GM12872 (cell line): ENCODE results near the gene DAB2IP.

Experiments used
- TF ChIP-seq, protein P1 (sequence below): IDR thresholded peaks from 3 replicates; pipeline ENCODE4 v1.5.1; 2011; ENCODE audit warnings: low read depth, mild to moderate bottlenecking, low read length, moderate library complexity; ENCODE audit not compliant: insufficient read depth

DAB2IP gene

DNA sequence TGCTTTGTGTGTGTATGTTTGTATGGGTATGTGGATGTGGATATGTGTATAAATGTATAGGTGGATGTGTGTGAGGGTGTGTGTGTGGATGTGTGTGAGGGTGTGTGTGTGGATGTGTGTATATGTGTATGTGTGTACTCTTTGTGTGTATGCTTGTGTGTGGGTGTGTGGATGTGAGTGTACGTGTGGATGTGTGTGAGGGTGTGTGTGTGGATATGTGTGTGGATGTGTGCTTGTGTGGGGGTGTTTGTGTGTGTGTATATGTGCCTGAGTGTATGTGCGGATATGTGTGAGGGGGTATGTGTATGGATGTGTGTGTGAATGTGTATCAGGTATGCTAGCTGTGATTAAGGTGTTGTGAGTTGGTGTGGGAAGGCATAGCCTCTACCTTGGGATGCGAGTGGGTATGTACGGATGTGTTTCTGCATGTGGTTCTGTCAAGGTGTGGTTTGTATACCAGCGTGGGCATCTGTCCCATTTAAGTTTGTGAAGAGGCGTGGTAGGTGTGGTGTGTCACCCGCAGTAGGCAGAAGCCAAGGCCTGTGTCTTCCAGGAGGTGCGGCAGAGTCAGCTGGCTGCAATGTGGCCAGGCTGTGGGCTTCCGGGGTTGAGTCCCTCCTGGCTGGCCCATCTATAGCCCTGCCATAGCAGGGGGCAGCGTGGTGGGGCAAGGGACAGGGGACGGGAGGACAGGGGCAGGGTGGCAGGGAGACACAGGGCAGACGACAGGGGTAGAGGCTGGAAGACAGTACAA, 155.8 kb downstream of the DAB2IP start:
- TF ChIP-seq, protein P1, sequence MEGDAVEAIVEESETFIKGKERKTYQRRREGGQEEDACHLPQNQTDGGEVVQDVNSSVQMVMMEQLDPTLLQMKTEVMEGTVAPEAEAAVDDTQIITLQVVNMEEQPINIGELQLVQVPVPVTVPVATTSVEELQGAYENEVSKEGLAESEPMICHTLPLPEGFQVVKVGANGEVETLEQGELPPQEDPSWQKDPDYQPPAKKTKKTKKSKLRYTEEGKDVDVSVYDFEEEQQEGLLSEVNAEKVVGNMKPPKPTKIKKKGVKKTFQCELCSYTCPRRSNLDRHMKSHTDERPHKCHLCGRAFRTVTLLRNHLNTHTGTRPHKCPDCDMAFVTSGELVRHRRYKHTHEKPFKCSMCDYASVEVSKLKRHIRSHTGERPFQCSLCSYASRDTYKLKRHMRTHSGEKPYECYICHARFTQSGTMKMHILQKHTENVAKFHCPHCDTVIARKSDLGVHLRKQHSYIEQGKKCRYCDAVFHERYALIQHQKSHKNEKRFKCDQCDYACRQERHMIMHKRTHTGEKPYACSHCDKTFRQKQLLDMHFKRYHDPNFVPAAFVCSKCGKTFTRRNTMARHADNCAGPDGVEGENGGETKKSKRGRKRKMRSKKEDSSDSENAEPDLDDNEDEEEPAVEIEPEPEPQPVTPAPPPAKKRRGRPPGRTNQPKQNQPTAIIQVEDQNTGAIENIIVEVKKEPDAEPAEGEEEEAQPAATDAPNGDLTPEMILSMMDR: no peak

DNA sequence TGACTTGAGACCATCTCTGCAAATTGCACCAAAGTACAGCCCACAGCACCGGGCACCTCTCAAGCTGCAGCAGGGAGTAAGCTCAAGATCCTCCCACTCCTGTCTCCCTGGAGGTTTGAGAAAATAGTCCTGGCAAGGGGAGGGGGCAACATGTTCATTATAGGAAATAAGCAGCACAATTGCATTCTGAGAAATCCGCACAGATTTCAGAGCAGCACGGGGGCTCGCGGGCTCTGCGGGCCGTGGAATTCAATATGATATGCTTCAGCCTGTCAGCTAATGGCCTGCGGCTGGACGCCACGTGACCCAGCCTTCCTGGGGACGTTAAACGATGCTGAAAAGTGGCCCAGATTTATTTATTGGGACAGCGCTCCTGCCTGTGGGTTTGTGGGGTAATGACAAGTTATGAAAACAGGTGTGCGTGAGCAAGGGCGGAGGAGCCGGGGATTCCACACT, 156.4 kb downstream of the DAB2IP start:
- TF ChIP-seq, protein P1: no peak

DNA sequence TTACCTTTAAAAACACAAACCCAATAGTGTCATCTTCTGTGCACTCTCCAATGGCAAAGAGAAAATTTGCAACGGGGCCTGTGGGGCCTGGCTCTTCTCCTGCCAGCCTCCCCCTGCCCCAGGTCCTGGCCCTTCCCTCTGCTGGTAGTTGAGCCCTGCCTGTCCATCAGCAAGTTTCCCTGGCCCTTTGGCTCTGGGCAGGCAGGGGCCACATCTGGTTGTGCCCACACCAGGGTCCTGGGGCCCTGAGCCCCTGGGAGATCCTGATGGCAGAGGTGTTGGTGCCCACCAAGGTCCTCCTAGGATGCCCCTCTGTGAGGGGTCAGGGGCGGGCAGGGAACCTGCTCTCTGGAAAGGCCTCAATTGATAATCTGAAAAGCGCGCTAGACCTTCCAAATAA, 157.3 kb downstream of the DAB2IP start:
- TF ChIP-seq, protein P1: no peak

DNA sequence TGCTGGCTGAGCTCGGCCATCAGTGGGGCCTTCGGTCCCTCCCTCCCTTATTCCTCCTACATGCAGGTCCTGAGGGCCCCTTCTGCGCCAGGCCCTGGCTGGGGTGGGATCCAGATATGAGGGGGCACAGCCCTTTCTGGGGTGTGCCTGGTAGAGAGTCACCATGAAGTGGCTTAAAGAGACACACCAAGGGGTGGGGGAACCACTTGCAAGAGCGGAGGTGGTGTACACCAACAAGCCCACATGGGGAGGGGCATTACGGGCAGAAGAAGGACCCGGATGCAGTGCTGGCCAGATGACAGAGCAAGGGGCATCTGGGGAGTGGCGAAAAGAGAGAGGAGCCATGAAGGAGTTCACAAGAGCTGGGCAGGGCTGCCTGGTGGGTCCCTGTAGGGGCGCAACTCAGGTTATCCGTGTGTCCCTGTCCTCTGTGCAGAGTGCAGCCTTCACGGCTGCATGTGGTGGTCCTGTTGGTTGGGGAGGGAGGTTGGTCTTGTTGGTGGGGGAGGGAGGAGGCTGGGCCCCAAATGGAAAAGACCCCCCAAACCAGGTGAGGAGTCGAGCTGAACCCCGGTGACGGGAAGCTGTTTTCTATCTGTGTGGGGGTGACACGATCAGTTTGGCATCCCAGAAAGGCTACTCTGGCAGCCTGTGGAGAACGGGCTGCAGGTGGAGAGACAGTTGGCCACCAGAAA, 158.1 kb downstream of the DAB2IP start:
- TF ChIP-seq, protein P1: no peak

DNA sequence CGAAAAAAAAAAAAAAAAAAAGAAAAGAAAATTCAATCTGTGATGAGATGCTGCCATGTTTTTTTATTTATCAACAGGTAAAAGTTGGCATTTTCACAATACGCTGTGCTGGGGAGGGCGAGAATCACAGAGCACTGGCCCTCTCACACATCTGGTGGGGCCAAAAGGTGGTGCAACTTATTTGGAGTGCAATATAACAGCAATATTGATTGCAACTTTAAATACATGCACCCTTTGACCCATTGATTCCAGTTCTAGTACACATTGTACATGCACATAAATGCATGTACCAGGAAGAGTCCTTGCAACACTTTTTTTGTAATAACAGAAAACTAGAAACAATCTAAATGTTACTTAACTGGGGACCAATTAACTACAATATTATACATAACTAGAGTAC, 159.1 kb downstream of the DAB2IP start:
- TF ChIP-seq, protein P1: no peak

DNA sequence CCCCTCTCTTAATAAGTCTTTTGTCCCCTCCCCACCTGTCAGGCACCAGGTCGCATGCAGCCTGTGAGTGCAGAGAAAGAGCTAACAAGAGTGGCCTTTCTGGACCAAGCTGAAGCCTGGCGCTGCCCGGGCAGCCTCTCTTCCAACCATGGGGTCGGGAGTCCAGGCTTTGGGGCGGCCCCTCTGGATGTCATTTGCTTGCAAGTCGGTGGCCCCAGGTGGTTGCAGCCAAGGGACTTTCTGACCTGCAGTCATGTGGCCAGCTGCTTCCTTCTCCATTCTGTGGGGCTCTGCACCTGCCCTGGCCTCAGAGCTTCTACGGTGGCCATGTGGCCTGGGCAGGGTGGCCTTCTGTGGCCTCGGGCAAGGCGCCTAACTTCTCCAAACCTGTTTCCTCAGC, 159.7 kb downstream of the DAB2IP start:
- TF ChIP-seq, protein P1: no peak

DNA sequence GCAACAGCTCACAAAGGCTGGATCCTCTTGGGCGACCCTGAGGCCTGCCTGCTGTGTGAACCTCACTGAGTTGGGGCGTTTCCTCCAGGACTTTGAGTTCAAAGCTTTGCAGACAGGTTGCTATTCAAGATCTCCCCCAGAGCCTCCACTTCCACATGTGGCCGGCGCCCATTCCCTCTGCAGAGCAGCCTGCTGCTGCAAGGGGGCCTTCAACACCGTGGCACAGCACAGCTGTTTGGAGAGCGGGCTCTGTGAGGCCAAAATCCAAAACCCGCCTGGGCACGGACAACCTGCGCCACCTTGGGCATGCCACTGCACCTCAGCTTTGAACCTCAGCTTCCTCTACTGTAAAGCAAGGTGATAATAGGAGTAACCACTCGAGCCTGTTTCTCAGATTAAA, 160.3 kb downstream of the DAB2IP start:
- TF ChIP-seq, protein P1: no peak
